Measurements from ENCODE around the gene MDFIC.
A peak's percentile ranks its signal among the peaks of the same experiment; 100 is the strongest.

The MDFIC gene

DNA sequence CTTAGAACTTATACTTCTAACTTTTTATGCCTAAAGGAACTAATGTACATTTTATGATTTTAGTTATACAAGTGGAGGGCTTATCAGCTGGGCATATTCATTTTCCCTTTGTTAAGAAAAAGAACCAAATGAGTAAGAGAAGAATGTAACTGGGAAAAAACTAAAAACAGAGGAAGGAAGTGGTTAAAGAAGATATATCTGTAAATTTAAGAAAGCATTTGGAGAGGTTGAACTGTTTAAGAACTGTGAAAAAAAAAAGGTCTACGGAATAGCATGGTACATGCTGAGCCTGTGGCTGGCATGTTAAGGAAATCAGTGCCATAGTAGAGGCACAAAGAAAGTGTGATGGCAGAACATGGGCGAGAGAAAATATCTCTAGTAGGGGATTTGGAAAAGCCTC lies 6.2 kb downstream of the MDFIC start:
- no peak for DNase-seq

DNA sequence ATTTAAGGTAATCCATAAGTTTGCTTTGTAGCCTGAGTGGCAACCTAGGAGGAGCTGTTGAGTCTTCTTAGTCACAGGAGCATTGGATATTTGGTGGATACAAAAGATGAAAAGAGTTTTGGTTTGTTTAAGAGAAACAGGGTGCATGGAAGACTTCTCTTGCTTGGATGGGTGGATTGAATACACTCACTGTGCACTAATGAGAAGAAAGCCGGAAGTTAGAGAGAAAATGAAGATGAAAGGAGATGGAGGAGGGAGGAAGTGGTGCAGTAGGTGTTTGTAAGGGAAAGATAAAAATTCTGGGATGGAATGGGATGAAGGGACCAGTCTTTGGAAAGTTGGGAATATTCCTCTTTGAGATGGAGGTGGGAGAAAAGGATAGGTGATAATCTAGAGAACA lies 7.7 kb downstream of the MDFIC start:
- peak; percentile 22 for DNase-seq

DNA sequence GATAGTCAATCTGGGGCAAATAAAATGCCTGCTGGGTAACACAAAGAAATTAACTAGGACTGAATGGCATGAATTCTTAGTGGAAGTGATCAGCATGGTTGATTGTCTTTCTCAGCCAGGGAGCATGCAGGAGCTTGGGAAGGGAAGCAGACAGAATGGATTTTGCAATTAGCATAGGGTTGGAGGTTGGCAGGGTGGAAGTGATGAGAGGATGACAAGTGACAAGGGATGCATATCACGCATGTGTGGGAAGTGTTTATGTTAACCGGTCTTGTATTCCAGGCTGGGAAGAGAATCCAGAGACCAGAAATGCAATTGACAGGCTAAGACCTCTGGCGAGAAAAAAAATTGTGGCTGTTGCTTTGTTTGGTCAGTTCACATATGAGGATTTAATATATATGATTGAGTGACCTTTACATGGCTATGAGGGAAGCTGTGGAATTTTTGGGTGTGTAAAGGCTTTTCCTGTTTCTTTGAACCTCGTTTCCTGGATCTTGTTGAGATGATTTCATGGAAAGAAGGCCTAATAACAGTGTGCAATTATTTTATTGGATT lies 8.3 kb downstream of the MDFIC start:
- no peak for DNase-seq

- peak; percentile 48 for DNase-seq
These were observed 9.1 kb downstream of the MDFIC start for GRCh38 chr7:114930829-114931655.

GRCh38 chr7:114931656-114932011 lies 9.7 kb downstream of the MDFIC start:
- no peak for DNase-seq

DNA sequence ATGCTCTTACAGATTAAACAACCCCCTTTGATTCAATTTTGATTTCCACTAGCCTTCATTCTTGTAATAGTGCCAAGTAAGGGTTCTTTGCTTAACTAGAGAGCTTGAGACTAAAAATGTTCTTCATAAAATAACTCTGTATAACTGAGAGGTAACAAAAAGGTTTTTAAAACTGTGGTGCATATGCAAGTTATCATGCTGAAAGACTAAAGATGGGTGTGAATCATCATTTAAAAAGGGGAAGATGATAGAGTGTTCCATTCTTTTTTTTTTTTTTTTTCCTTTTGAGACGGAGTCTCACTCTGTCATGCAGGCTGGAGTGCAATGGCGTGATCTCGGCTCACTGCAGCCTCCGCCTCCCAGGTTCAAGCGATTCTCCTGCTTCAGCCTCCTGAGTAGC lies 11.1 kb downstream of the MDFIC start:
- DNase-seq = no peak

DNA sequence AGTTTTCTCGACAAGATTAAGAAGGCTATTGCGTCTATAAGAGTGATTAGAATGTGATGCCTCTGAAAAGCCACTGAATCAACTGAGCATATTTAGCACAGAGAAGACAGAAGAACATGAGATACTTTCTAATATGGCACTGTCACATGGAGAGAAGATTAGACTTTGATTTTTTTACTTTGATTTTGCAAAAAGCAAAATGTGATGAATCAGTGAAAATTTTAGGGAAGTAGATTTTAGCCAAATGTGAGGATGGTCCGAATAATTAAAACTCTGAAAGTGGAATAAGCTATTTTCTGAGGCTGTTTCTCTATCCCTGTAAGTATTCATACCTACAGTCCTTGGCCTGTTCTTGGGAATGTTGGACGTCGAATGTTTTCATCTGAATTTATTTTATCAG lies 11.8 kb downstream of the MDFIC start:
- no peak for DNase-seq

GRCh38 chr7:114934086-114934485 lies 12.2 kb downstream of the MDFIC start:
- no peak for DNase-seq

GRCh38 chr7:114934713-114935112 lies 12.8 kb downstream of the MDFIC start:
- no peak for DNase-seq

DNA sequence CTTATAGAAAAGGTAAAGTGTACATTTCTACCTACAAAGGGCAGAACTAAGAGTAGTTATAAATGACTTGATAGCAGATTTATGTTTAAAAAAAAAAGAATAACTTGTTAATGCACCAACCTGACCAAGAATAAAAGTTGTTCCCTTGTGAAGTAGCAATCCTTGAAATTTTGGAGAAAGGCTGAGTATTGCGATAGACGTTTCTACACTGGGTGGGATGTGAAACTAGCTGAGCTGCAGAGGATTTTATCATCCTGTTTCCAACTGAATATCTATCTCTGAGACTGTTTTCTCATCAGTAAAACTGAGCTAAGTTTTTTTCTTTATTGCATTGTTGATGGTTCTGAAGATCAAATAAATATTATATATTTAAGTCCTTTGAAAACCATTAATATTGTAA lies 14.6 kb downstream of the MDFIC start:
- DNase-seq = no peak

DNA sequence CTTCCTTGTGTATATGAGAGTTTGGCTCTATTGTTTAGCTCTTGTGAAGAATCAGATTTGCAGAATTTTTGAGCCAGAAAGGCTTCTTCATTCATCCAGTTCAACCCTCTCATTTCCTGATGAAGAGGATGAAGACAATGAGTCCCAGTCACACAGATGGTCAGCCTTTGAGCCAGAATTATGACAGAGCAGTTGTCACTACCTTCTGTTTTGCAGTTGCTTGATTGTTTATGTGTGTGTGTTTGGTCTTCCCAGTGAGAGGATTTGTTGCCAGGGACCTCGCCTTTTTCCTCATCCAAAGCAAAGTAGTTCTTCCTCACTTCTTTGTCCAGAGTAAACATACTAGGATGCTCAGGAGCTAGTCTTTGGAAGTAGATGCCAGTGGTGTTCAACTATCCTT lies 15.6 kb downstream of the MDFIC start:
- no peak for DNase-seq

- DNase-seq = no peak
These were observed 16.9 kb downstream of the MDFIC start for GRCh38 chr7:114938785-114939184.

- no peak for DNase-seq
These were observed 17.7 kb downstream of the MDFIC start for GRCh38 chr7:114939484-114940097.

- no peak for DNase-seq
These were observed 18.3 kb downstream of the MDFIC start for GRCh38 chr7:114940220-114940619.

GRCh38 chr7:114941692-114942091 lies 19.8 kb downstream of the MDFIC start:
- no peak for DNase-seq

GRCh38 chr7:114942446-114943175 lies 20.7 kb downstream of the MDFIC start:
- DNase-seq = no peak

GRCh38 chr7:114943530-114943929 lies 21.6 kb downstream of the MDFIC start:
- no peak for DNase-seq

GRCh38 chr7:114943953-114944744 lies 22.3 kb downstream of the MDFIC start:
- peak; percentile 37 for DNase-seq

DNA sequence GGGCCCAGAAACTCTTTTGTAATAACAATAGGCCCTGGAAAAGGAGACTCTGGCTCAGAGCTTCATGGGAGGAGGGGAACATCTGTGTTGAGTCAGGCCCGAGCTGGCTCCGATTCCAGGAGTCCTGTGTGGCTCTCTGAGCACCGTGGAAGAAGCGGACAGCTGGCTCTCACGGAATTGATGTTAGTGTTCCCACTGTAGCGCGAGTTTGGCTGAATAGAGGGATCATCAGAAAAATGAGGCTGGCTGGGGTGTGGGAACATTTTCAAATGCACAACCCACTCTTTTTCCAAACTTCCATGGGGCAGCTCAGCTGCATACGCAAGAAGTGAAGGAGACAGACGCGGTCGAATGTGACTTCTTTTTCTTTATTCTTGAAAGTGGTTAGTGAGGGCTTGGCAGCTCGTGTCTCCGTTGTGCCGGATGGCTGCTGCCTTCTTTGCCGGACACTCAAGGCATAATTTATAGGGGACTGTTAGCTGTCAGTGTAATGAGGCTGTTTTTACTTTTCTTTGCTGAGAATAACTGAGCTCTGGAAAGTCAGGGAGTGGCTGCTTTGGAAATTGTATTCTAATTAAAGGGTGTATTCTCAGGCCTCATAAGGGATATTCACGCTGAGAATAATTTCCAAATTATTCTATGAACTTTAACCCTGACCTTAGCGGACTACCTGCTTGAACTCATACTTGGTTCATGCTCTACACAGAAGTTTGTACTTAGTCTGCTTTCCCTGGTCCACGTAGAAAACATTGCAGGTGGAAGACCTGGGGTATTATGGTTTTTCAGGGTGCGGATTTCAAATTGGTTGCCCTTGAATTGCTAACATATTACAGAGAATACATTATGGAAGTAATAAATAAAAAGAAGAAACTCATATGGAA lies 23.1 kb downstream of the MDFIC start:
- peak; percentile 90 for DNase-seq

- DNase-seq = no peak
These were observed 27.3 kb downstream of the MDFIC start for GRCh38 chr7:114949231-114949630.

- no peak for DNase-seq
These were observed 30.4 kb downstream of the MDFIC start for GRCh38 chr7:114952296-114952695.

DNA sequence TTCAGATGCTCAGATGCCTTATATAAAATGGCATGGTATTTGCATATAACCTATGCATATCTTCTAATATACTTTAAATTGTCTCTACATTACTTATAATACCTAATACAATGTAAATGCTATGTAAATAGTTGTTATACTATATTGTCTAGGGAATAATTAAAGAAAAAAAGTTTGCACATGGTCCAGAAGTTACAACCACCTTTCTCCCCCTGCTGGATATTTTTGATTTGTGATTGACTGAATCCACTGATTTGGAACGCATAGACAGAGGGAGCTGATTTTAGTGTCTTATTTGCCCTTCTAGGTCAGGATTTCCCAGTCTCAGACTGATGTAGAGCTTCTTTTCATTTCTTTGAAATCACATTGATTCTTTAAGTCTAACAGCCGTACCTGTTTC lies 31.8 kb downstream of the MDFIC start:
- DNase-seq = no peak
